ENCODE measurements around the gene FAAH.
"Not testable (repeated sequence)": the region's sequence is repeated elsewhere in the genome, so short reads cannot be mapped to it uniquely, and the experiment has no call there.

- TF ChIP-seq CTCF (conservative IDR thresholded peaks at IDR 0.05 in 1 of 2, IDR thresholded peaks at IDR 0.05 in 1 of 2; ENCODE audit: low read depth in 1 of 2, low read length in 2 of 2); EZH2 (IDR thresholded peaks at IDR 0.05; ENCODE audit: low read length, missing control alignments): not testable (repeated sequence)
These were observed 38.2 kb upstream of the FAAH start for GRCh38 chr1:46355920-46356319.
